GM12865 (cell line): ENCODE data around the gene EFCAB8.

Experiments
- DNase-seq: peaks from one replicate; pipeline ENCODE4 v3.0.0; 2010; ENCODE audit warnings: low read depth
- H3K4me3 ChIP-seq: 2 replicates; pipeline ENCODE4 v1.5.1; 2011; ENCODE audit warnings: mild to moderate bottlenecking, low read depth, low read length, control low read depth
- CTCF ChIP-seq: IDR thresholded peaks from 2 replicates; pipeline ENCODE4 v1.5.1; 2011; ENCODE audit warnings: low read length, control low read depth, low read depth, inconsistent platforms; ENCODE audit not compliant: insufficient read depth; ENCODE audit errors: missing control alignments

Gene EFCAB8

GRCh38 chr20:32980990-32981389, 122.3 kb downstream of the EFCAB8 start:
- no peak for TF ChIP-seq CTCF

GRCh38 chr20:32982617-32983458, 124.1 kb downstream of the EFCAB8 start:
- TF ChIP-seq CTCF: no peak
- H3K4me3 ChIP-seq: no peak overlapping the region
- no peak for DNase-seq

More at GRCh38 chr20:32980990-32981389, 122.3 kb downstream of the EFCAB8 start:
- DNase-seq: no peak
- H3K4me3 ChIP-seq: no peak overlapping the region

GRCh38 chr20:32983459-32984112, 124.9 kb downstream of the EFCAB8 start:
- no peak overlapping the region for H3K4me3 ChIP-seq
- TF ChIP-seq CTCF: no peak
- no peak for DNase-seq

DNA sequence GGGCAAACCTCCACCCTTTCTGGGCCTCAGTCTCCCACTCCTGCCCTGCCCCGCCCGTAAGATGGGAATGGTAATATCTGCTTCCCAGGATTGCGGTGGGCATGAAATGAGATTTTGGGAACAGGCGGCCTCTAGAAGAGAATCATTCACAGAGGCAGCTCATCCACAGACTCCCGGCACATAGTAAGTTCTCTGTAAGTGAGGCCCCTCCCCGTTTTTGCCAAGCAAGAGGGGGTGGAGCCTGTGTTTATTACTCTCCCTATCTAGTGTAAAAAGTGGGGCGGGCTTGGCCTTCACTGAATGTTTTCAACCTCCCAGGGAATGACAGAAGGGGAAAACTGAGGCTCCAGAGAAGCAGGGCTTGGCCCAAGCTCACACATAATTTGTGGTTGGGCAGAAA, 125.5 kb downstream of the EFCAB8 start:
- no peak for TF ChIP-seq CTCF
- no peak overlapping the region for H3K4me3 ChIP-seq
- no peak for DNase-seq

DNA sequence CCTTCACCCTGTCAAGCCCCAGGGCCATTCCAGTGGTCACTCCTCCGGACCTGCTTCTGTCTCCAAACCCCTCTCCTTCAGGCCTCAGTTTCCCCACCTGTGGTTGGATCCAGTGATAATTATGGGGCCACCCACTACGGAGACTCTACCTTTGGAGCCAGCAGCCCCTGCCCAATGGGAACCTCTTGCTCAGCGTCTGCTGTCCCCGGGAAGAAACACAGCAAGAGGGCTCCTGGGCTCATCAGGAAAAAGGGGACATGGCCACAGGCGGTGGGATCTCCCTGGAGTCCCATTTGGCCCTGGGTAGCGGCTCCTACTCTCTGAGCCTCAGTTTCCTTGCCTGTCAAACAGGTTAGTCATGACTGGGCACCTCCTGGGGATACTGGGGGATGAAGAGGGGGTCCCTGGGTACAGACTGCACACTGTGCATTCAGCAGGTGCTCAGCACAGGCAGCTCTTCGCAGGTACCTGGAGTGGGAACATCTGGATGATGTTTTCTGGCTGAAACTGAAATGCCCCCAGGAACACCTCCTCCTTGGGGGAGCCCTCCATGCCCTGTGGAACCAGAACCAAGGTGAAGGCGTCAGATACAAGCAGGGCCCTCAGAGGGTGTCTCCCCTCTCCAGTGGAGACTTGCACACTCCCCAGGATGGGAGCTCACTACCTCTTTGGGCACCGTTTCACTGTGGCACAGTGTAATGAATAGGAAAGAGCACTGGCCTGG, 126.1 kb downstream of the EFCAB8 start:
- no peak for TF ChIP-seq CTCF
- DNase-seq: no peak
- H3K4me3 ChIP-seq: no peak overlapping the region

- no peak for TF ChIP-seq CTCF
- no peak overlapping the region for H3K4me3 ChIP-seq
- DNase-seq: no peak
Observed at GRCh38 chr20:32985596-32985995, 126.9 kb downstream of the EFCAB8 start.
